Breast epithelium (tissue), 3 donors: Measurements from ENCODE around the gene RANBP6.

ENCODE experiments used
- POLR2A ChIP-seq: fragments of 450-650 bp; IDR thresholded peaks from one replicate; pipeline ENCODE4 v1.6.1; 2016; ENCODE audit warnings: antibody characterized with exemption, mild to moderate bottlenecking, moderate library complexity
- TF ChIP-seq, protein P1 (sequence below), 3 donors: fragments of 450-650 bp; IDR thresholded peaks; one replicate each; pipeline ENCODE4 v1.5.1; 2016 to 2017; ENCODE audit warnings: antibody characterized with exemption in 3 of 3, mild to moderate bottlenecking in 3 of 3, moderate library complexity in 3 of 3

GRCh38 chr9:5971740-5972139, 43.7 kb downstream of the RANBP6 start:
- no peak for TF ChIP-seq POLR2A
- TF ChIP-seq, protein P1, sequence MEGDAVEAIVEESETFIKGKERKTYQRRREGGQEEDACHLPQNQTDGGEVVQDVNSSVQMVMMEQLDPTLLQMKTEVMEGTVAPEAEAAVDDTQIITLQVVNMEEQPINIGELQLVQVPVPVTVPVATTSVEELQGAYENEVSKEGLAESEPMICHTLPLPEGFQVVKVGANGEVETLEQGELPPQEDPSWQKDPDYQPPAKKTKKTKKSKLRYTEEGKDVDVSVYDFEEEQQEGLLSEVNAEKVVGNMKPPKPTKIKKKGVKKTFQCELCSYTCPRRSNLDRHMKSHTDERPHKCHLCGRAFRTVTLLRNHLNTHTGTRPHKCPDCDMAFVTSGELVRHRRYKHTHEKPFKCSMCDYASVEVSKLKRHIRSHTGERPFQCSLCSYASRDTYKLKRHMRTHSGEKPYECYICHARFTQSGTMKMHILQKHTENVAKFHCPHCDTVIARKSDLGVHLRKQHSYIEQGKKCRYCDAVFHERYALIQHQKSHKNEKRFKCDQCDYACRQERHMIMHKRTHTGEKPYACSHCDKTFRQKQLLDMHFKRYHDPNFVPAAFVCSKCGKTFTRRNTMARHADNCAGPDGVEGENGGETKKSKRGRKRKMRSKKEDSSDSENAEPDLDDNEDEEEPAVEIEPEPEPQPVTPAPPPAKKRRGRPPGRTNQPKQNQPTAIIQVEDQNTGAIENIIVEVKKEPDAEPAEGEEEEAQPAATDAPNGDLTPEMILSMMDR (IDR thresholded peaks at IDR 0.05), result no peak
